Measurements from ENCODE around the gene CPNE5. TPM values are rescaled to one million over a fixed set of nuclear protein-coding genes. Genes with fewer than 3 reads are reported as not detected.
A peak's percentile ranks its signal among the peaks of the same experiment; 100 is the strongest.

The CPNE5 gene
- total and polyA plus RNA-seq, 7 donors: 0.03 to 1.7 (median 0.41) TPM

- H3K36me3 ChIP-seq (ENCODE audit: insufficient read depth in 1 of 2, low read depth in 1 of 2): no peaks in the 10 kb centered on the region
- H3K27me3 ChIP-seq (ENCODE audit: insufficient read depth in 3 of 3, low read length in 2 of 3): peaks cover 0 to 4% (median 0%) of the 10 kb centered on the region in 3 donors
- intact Hi-C loops (cut with DNase I): loop anchor here in 1 of 2 donors (10.0 kb wide), 1 partner anchor 225 kb away; no protein-coding TSS in a partner anchor
- H3K27ac ChIP-seq: peak overlapping the region; percentile 81
- peak overlapping the region; percentile 67 for H3K4me3 ChIP-seq
- 0 to 1% (median 0%) methylated on average over 16 to 69 of the region's 70 CpGs for WGBS, 3 donors
- no peaks in the 10 kb centered on the region for H3K9me3 ChIP-seq
- TF ChIP-seq CTCF (IDR thresholded peaks at IDR 0.05): peak; percentile 26
- H3K4me1 ChIP-seq: peaks cover 48% of the 10 kb centered on the region
- peak; percentile 23 to 54 (median 43) for ATAC-seq
- peak; percentile 56 to 70 for DNase-seq
These were observed 646 bp upstream of the CPNE5 start for GRCh38 chr6:36839749-36840431.

- ATAC-seq: no peak
- no peaks in the 10 kb centered on the region for H3K9me3 ChIP-seq
- intact Hi-C loops (cut with DNase I): no loop called here
- H3K27me3 ChIP-seq (ENCODE audit: insufficient read depth in 3 of 3, low read length in 2 of 3): peaks cover 0 to 4% (median 0%) of the 10 kb centered on the region in 3 donors
- 97 to 98% (median 97%) methylated on average over 6 of the region's 6 CpGs for WGBS, 3 donors
- no peak for TF ChIP-seq CTCF (IDR thresholded peaks at IDR 0.05)
- peaks cover 27% of the 10 kb centered on the region for H3K4me1 ChIP-seq
- no peaks in the 10 kb centered on the region for H3K36me3 ChIP-seq (ENCODE audit: insufficient read depth in 1 of 2, low read depth in 1 of 2)
- DNase-seq: no peak
- no peak overlapping the region for H3K27ac ChIP-seq
- H3K4me3 ChIP-seq: no peak overlapping the region
These were observed 1.6 kb downstream of the CPNE5 start for GRCh38 chr6:36837686-36838085.

GRCh38 chr6:36837022-36837339 is 2.3 kb downstream of the CPNE5 start:
- ATAC-seq (no peak), DNase-seq (no peak)
- Histone ChIP-seq H3K4me3 (no peak overlapping the region), H3K36me3 (ENCODE audit: insufficient read depth in 1 of 2, low read depth in 1 of 2) (no peaks in the 10 kb centered on the region), H3K9me3 (no peaks in the 10 kb centered on the region), H3K4me1 (peaks cover 20% of the 10 kb centered on the region), H3K27ac (no peak overlapping the region), H3K27me3 (ENCODE audit: insufficient read depth in 3 of 3, low read length in 2 of 3) (peaks cover 0 to 4% (median 0%) of the 10 kb centered on the region in 3 donors)
- WGBS, 3 donors: 96 to 100% (median 99%) methylated on average over 2 of the region's 2 CpGs
- intact Hi-C loops (cut with DNase I): no loop called here
- no peak for TF ChIP-seq CTCF (IDR thresholded peaks at IDR 0.05)

- TF ChIP-seq CTCF (IDR thresholded peaks at IDR 0.05): no peak
- Histone ChIP-seq H3K4me3 (no peak overlapping the region), H3K27ac (no peak overlapping the region), H3K9me3 (no peaks in the 10 kb centered on the region), H3K27me3 (ENCODE audit: insufficient read depth in 3 of 3, low read length in 2 of 3) (peaks cover 0 to 4% (median 0%) of the 10 kb centered on the region in 3 donors), H3K4me1 (peaks cover 13% of the 10 kb centered on the region), H3K36me3 (ENCODE audit: insufficient read depth in 1 of 2, low read depth in 1 of 2) (no peaks in the 10 kb centered on the region)
- intact Hi-C loops (cut with DNase I): no loop called here
- ATAC-seq (peak in 3 of 4 donors; percentile 12 to 48 (median 17)), DNase-seq (no peak)
- 74 to 85% (median 78%) methylated on average over 3 of the region's 3 CpGs for WGBS, 3 donors
These were observed 2.9 kb downstream of the CPNE5 start for GRCh38 chr6:36836111-36837021.

Data from psoas muscle (tissue), 8 donors.